IMR-90 (cell line): ENCODE results near the gene BANP. TPM values are rescaled to one million over a fixed set of nuclear protein-coding genes. Genes with fewer than 3 reads are reported as not detected.
"Not testable (repeated sequence)": the region's sequence is repeated elsewhere in the genome, so short reads cannot be mapped to it uniquely, and the experiment has no call there.

Experiments used
- ATAC-seq: fragments of 200-7000 bp; cut with Tn5 transposase; 2 replicates; pipeline ENCODE4 v1.9.1; 2020; ENCODE audit warnings: low read depth, mild to moderate bottlenecking, moderate library complexity
- BruUV-seq: library from RNA; stranded (reverse); fragments of 400-500 nt; replicated peaks from 2 replicates; lab custom pipeline; 2021; lab: Mats Ljungman, UMichigan
- CTCF ChIA-PET: fragments of 300-600 bp; formaldehyde crosslinking; extraction: SDS; loops from one replicate; lab custom pipeline; 2021; ENCODE audit warnings: antibody characterized with exemption; lab: Yijun Ruan, JAX
- POLR2A ChIA-PET: fragments of 300-600 bp; sonication (Branson Sonifier 250); formaldehyde crosslinking; loops from one replicate; lab custom pipeline; 2022; ENCODE audit warnings: antibody characterized with exemption; ENCODE audit not compliant: unreplicated experiment; lab: Charles Lee
- DNase-seq: peaks from one replicate; pipeline ENCODE4 v3.0.0; 2013
- H2AFZ ChIP-seq: replicated peaks from 2 replicates; pipeline ENCODE3; 2013; ENCODE audit warnings: low read length, mild to moderate bottlenecking; ENCODE audit not compliant: poor library complexity
- H2AK5ac ChIP-seq: 2 replicates; pipeline ENCODE4 v1.6.1; 2013; ENCODE audit warnings: low read depth, low read length, inconsistent platforms
- H2AK9ac ChIP-seq: replicated peaks from 2 replicates; pipeline ENCODE3; 2013; ENCODE audit warnings: mild to moderate bottlenecking, low read depth, low read length, moderate library complexity; ENCODE audit not compliant: poor library complexity
- H2BK120ac ChIP-seq: 2 replicates; pipeline ENCODE4 v1.6.1; 2013; ENCODE audit warnings: low read depth, low read length, inconsistent platforms
- H2BK15ac ChIP-seq: 3 replicates; pipeline ENCODE4 v1.6.1; 2013; ENCODE audit warnings: low read depth, low read length, inconsistent platforms
- H2BK20ac ChIP-seq: 2 replicates; pipeline ENCODE4 v1.6.1; 2013; ENCODE audit warnings: low read depth, mild to moderate bottlenecking, inconsistent platforms, low read length, moderate library complexity
- H2BK5ac ChIP-seq: 2 replicates; pipeline ENCODE4 v1.6.1; 2013; ENCODE audit warnings: mild to moderate bottlenecking, low read depth, low read length, inconsistent platforms; ENCODE audit not compliant: poor library complexity, severe bottlenecking
- H3K14ac ChIP-seq: replicated peaks from 2 replicates; pipeline ENCODE4 v1.6.1; 2013; ENCODE audit warnings: low read depth, low read length, inconsistent platforms
- H3K18ac ChIP-seq: 2 replicates; pipeline ENCODE4 v1.6.1; 2013; ENCODE audit warnings: low read depth, low read length, control low read depth
- H3K23ac ChIP-seq: 2 replicates; pipeline ENCODE4 v1.6.1; 2013; ENCODE audit warnings: low read depth, low read length, inconsistent platforms
- H3K27ac ChIP-seq: 2 replicates; pipeline ENCODE4 v1.5.1; 2013; ENCODE audit warnings: mild to moderate bottlenecking, control low read depth, low read length; ENCODE audit not compliant: insufficient read depth
- H3K27me3 ChIP-seq: 2 replicates; pipeline ENCODE4 v1.6.1; 2013; ENCODE audit warnings: low read length; ENCODE audit not compliant: control insufficient read depth, insufficient read depth
- H3K36me3 ChIP-seq: 2 replicates; pipeline ENCODE4 v1.6.1; 2013; ENCODE audit warnings: low read length, mixed read lengths; ENCODE audit not compliant: control insufficient read depth, insufficient read depth
- H3K4ac ChIP-seq: 2 replicates; pipeline ENCODE4 v1.6.1; 2013; ENCODE audit warnings: low read depth, low read length, inconsistent platforms
- H3K4me1 ChIP-seq: 2 replicates; pipeline ENCODE4 v1.6.1; 2013; ENCODE audit warnings: low read length, mixed read lengths; ENCODE audit not compliant: control insufficient read depth, insufficient read depth
- H3K4me2 ChIP-seq: 2 replicates; pipeline ENCODE4 v1.6.1; 2013; ENCODE audit warnings: low read depth, mild to moderate bottlenecking, control low read depth, low read length, moderate library complexity
- H3K4me3 ChIP-seq: 2 replicates; pipeline ENCODE4 v1.5.1; 2013; ENCODE audit warnings: low read depth, mild to moderate bottlenecking, control low read depth, low read length, moderate library complexity; ENCODE audit not compliant: insufficient read depth
- H3K56ac ChIP-seq: 2 replicates; pipeline ENCODE4 v1.6.1; 2013; ENCODE audit warnings: low read length, inconsistent platforms; ENCODE audit not compliant: insufficient read depth; ENCODE audit errors: extremely low read depth
- H3K79me1 ChIP-seq, 2 experiments: 2 replicates each; pipeline ENCODE4 v1.6.1; 2013; ENCODE audit warnings: low read length in 2 of 2, inconsistent platforms in 1 of 2, low read depth in 1 of 2
- H3K9ac ChIP-seq: 2 replicates; pipeline ENCODE4 v1.6.1; 2013; ENCODE audit warnings: low read depth, low read length, control low read depth
- H3K9me1 ChIP-seq: 2 replicates; pipeline ENCODE4 v1.6.1; 2013; ENCODE audit warnings: low read length, inconsistent platforms; ENCODE audit not compliant: insufficient read depth
- H3K9me3 ChIP-seq: 2 replicates; pipeline ENCODE4 v1.6.1; 2013; ENCODE audit warnings: low read length; ENCODE audit not compliant: control insufficient read depth, insufficient read depth
- H4K20me1 ChIP-seq: 2 replicates; pipeline ENCODE4 v1.6.1; 2013; ENCODE audit warnings: low read length, inconsistent platforms; ENCODE audit not compliant: insufficient read depth
- H4K5ac ChIP-seq: 2 replicates; pipeline ENCODE4 v1.6.1; 2013; ENCODE audit warnings: mild to moderate bottlenecking, low read depth, low read length, control low read depth
- H4K8ac ChIP-seq, 2 experiments: 2 replicates each; pipeline ENCODE4 v1.6.1; 2013; ENCODE audit warnings: low read depth in 2 of 2, low read length in 2 of 2, control low read depth in 1 of 2, inconsistent platforms in 1 of 2
- H4K91ac ChIP-seq: 2 replicates; pipeline ENCODE4 v1.6.1; 2013; ENCODE audit warnings: low read depth, low read length, inconsistent platforms; ENCODE audit not compliant: insufficient read depth
- WGBS, 2 experiments: methylation state at CpG; one replicate each; pipeline versions ENCODE4 v1.1.5 to v1.1.7; 2013; ENCODE audit warnings: missing lambda C conversion rate in 2 of 2; ENCODE audit not compliant: insufficient read length in 1 of 2; ENCODE audit errors: extremely low coverage in 2 of 2; 5-methylcytosine and 5-hydroxymethylcytosine counted together
- dilution Hi-C: fragments of 300-500 bp; cut with HindIII; formaldehyde crosslinking; loops from one replicate; pipeline ENCODE4 v1.14.3; 2018; ENCODE audit warnings: low sequenced_read_pairs; ENCODE audit not compliant: unreplicated experiment
- in situ Hi-C: fragments of 300-500 bp; cut with MboI; formaldehyde crosslinking; loops from 3 replicates; pipeline ENCODE4 v1.14.3; 2019; ENCODE audit warnings: low sequenced_read_pairs, inconsistent platforms, mixed read lengths
- intact Hi-C: fragments of 100-400 bp; cut with micrococcal nuclease; formaldehyde crosslinking; loops from 2 replicates; pipeline ENCODE4 v1.10.0; 2022
- polyA plus RNA-seq, 3 experiments: library from polyadenylated mRNA; depleted of rRNA; stranded (reverse); fragments of >200 nt; gene quantifications; 2 replicates each; pipeline ENCODE4 v1.2.3, GENCODE V29; 2012; ENCODE audit warnings: low replicate concordance in 1 of 3
- total RNA-seq: library from RNA; depleted of rRNA; stranded (reverse); fragments of >200 nt; gene quantifications from 2 replicates; pipeline ENCODE4 v1.2.3, GENCODE V29; 2012

BANP gene
- total and polyA plus RNA-seq, 2 of the 4 experiments (the other 2 are of a cell fraction), result 17.4 to 17.9 TPM

GRCh38 chr16:88109726-88110621 is 158.7 kb downstream of the BANP start:
- H3K4ac ChIP-seq, H3K23ac ChIP-seq, H3K79me1 ChIP-seq, H2BK5ac ChIP-seq, H3K27me3 ChIP-seq, CTCF ChIA-PET, H3K9me3 ChIP-seq, H2AFZ ChIP-seq, H3K4me1 ChIP-seq, H4K8ac ChIP-seq, intact Hi-C loops, H2BK15ac ChIP-seq, H3K18ac ChIP-seq, H2AK9ac ChIP-seq, H4K5ac ChIP-seq, H4K91ac ChIP-seq, H3K27ac ChIP-seq, H3K9ac ChIP-seq, dilution Hi-C loops, H3K4me2 ChIP-seq, H4K20me1 ChIP-seq, H2BK20ac ChIP-seq, in situ Hi-C loops, H3K56ac ChIP-seq, POLR2A ChIA-PET, BruUV-seq, H3K4me3 ChIP-seq, H3K14ac ChIP-seq, H3K36me3 ChIP-seq, H3K9me1 ChIP-seq: not testable (repeated sequence)
- DNase-seq, result peak; percentile 54
- 74% methylated on average over 7 of the region's 28 CpGs; no CpG with 5 or more reads in 1 of the 2 experiments for WGBS, 2 experiments
- H2BK120ac ChIP-seq, result 0 out of 2 replicates have a peak overlapping the region, but pooled peaks have one; percentile 15
- 0 out of 2 replicates have a peak overlapping the region, but pooled peaks have one; percentile 8 for H2AK5ac ChIP-seq
- peak; percentile 78 for ATAC-seq

GRCh38 chr16:88110875-88111494 is 159.8 kb downstream of the BANP start:
- H3K4me2 ChIP-seq, in situ Hi-C loops, H3K4me1 ChIP-seq, H3K23ac ChIP-seq, CTCF ChIA-PET, H4K20me1 ChIP-seq, H3K36me3 ChIP-seq, DNase-seq, H3K18ac ChIP-seq, intact Hi-C loops, H2AK5ac ChIP-seq, H2BK5ac ChIP-seq, POLR2A ChIA-PET, BruUV-seq, H4K8ac ChIP-seq, H4K91ac ChIP-seq, H3K9me3 ChIP-seq, H3K56ac ChIP-seq, H3K4me3 ChIP-seq, H3K27me3 ChIP-seq, H3K27ac ChIP-seq, H2BK20ac ChIP-seq, ATAC-seq, H3K4ac ChIP-seq, H3K79me1 ChIP-seq, H2AK9ac ChIP-seq, H2AFZ ChIP-seq, H2BK120ac ChIP-seq, H3K9me1 ChIP-seq, H4K5ac ChIP-seq, H3K9ac ChIP-seq, dilution Hi-C loops, H3K14ac ChIP-seq, H2BK15ac ChIP-seq: not testable (repeated sequence)
- WGBS, 2 experiments, result 84% methylated on average over 8 of the region's 21 CpGs; no CpG with 5 or more reads in 1 of the 2 experiments
